H1 (cell line): ENCODE data around the gene AHDC1. TPM values are rescaled to one million over a fixed set of nuclear protein-coding genes. Genes with fewer than 3 reads are reported as not detected.
"Not testable (repeated sequence)": the region's sequence is repeated elsewhere in the genome, so short reads cannot be mapped to it uniquely, and the experiment has no call there.

Source experiments
- CTCF ChIA-PET: fragments of 300-600 bp; sonication (Branson Sonifier 250); formaldehyde crosslinking; loops from one replicate; lab custom pipeline; 2021; ENCODE audit not compliant: partially characterized antibody; lab: Charles Lee
- POLR2A ChIA-PET: fragments of 300-600 bp; sonication (Branson Sonifier 250); formaldehyde crosslinking; loops from one replicate; lab custom pipeline; 2021; ENCODE audit warnings: inconsistent platforms; ENCODE audit not compliant: partially characterized antibody; lab: Charles Lee
- DNase-seq, 2 experiments: peaks; one replicate each; pipeline versions ENCODE4 v3.0.0 to v3.0.0-alpha.2; 2010 to 2022; ENCODE audit warnings: low spot score in 2 of 2, low read depth in 1 of 2, mixed read lengths in 1 of 2
- FAIRE-seq: peaks from 2 replicates; lab custom pipeline; 2011; peaks lifted over from hg19 to GRCh38; lab: Jason Lieb, UNC
- H2AFZ ChIP-seq: 2 replicates; pipeline ENCODE4 v1.8.1; 2012; ENCODE audit warnings: low read length, inconsistent platforms
- H2AK5ac ChIP-seq: 2 replicates; pipeline ENCODE4 v1.6.1; 2013; ENCODE audit warnings: low read depth, low read length
- H2BK120ac ChIP-seq: replicated peaks from 2 replicates; pipeline ENCODE3; 2013; ENCODE audit warnings: low read depth, low read length, inconsistent platforms
- H2BK12ac ChIP-seq: 2 replicates; pipeline ENCODE4 v1.6.1; 2013; ENCODE audit warnings: low read depth, low read length
- H2BK15ac ChIP-seq: 2 replicates; pipeline ENCODE4 v1.6.1; 2013; ENCODE audit warnings: low read length
- H2BK20ac ChIP-seq: 2 replicates; pipeline ENCODE4 v1.6.1; 2013; ENCODE audit warnings: low read length
- H2BK5ac ChIP-seq: 2 replicates; pipeline ENCODE4 v1.6.1; 2013; ENCODE audit warnings: low read depth, low read length
- H3K14ac ChIP-seq: 2 replicates; pipeline ENCODE4 v1.6.1; 2013; ENCODE audit warnings: inconsistent platforms; ENCODE audit not compliant: insufficient read length
- H3K18ac ChIP-seq: 2 replicates; pipeline ENCODE4 v1.6.1; 2013; ENCODE audit warnings: low read length; ENCODE audit errors: extremely low read depth
- H3K23ac ChIP-seq: 2 replicates; pipeline ENCODE4 v1.6.1; 2013; ENCODE audit warnings: inconsistent platforms; ENCODE audit not compliant: insufficient read length
- H3K23me2 ChIP-seq: 2 replicates; pipeline ENCODE4 v1.6.1; 2013; ENCODE audit warnings: low read depth, low read length
- H3K27ac ChIP-seq: 2 replicates; pipeline ENCODE4 v1.6.1; 2011; ENCODE audit warnings: low read depth, low read length, inconsistent platforms
- H3K27me3 ChIP-seq, 4 experiments: replicated peaks in 1 of 4; 1 replicate in 1 of 4; 2 replicates in 3 of 4; pipeline versions ENCODE4 v1.6.1 to v1.8.1; 2011 to 2013; ENCODE audit warnings: low read length in 3 of 4, mild to moderate bottlenecking in 3 of 4, inconsistent platforms in 2 of 4, mixed read lengths in 2 of 4, moderate library complexity in 1 of 4; ENCODE audit not compliant: control insufficient read depth in 3 of 4, insufficient read depth in 3 of 4; ENCODE audit errors: extremely low read depth in 1 of 4
- H3K36me3 ChIP-seq, 4 experiments: 2 replicates each; pipeline versions ENCODE4 v1.6.1 to v1.8.1; 2011 to 2013; ENCODE audit warnings: mild to moderate bottlenecking in 4 of 4, low read length in 3 of 4, moderate library complexity in 2 of 4, control low read depth in 1 of 4, inconsistent platforms in 1 of 4; ENCODE audit not compliant: insufficient read depth in 4 of 4, control insufficient read depth in 2 of 4
- H3K4ac ChIP-seq: replicated peaks from 2 replicates; pipeline ENCODE3; 2013; ENCODE audit warnings: low read length, low read depth, mixed read lengths, inconsistent platforms; ENCODE audit not compliant: insufficient read length
- H3K4me1 ChIP-seq, 4 experiments: replicated peaks in 1 of 4; 1 replicate in 1 of 4; 2 replicates in 3 of 4; pipeline versions ENCODE4 v1.6.1 to v1.8.1; 2011 to 2013; ENCODE audit warnings: low read length in 3 of 4, inconsistent platforms in 2 of 4, mixed read lengths in 1 of 4; ENCODE audit not compliant: insufficient read depth in 4 of 4, control insufficient read depth in 3 of 4
- H3K4me2 ChIP-seq, 2 experiments: 2 replicates each; pipeline versions ENCODE4 v1.6.1 to v1.8.1; 2011 to 2013; ENCODE audit warnings: low read depth in 2 of 2, low read length in 2 of 2, control low read depth in 1 of 2, inconsistent platforms in 1 of 2, mild to moderate bottlenecking in 1 of 2; ENCODE audit not compliant: insufficient read depth in 1 of 2
- H3K4me3 ChIP-seq, 4 experiments: fragments of 200-600, 300-600 bp in 1 of 4; sonication (generic), shearing (Covaris generic), sonication (Bioruptor Twin) in 1 of 4; 2 replicates each; pipeline versions ENCODE4 v1.5.1 to v1.8.1; 2011 to 2016; ENCODE audit warnings: low read length in 4 of 4, low read depth in 3 of 4, control low read depth in 2 of 4, inconsistent platforms in 2 of 4, mild to moderate bottlenecking in 2 of 4, mixed read lengths in 1 of 4, moderate library complexity in 1 of 4; ENCODE audit not compliant: insufficient read depth in 2 of 4; ENCODE audit errors: extremely low read depth in 1 of 4
- H3K56ac ChIP-seq: replicated peaks from 2 replicates; pipeline ENCODE3; 2013; ENCODE audit warnings: low read depth, mild to moderate bottlenecking, mixed read lengths, low read length, inconsistent platforms; ENCODE audit not compliant: insufficient read length
- H3K79me1 ChIP-seq: 2 replicates; pipeline ENCODE4 v1.6.1; 2013; ENCODE audit warnings: low read depth, low read length, control low read depth
- H3K79me2 ChIP-seq, 2 experiments: 2 replicates each; pipeline versions ENCODE4 v1.6.1 to v1.8.1; 2012 to 2013; ENCODE audit warnings: low read length in 2 of 2, mild to moderate bottlenecking in 2 of 2, inconsistent platforms in 1 of 2; ENCODE audit not compliant: insufficient read depth in 2 of 2, control insufficient read depth in 1 of 2
- H3K9ac ChIP-seq, 4 experiments: replicated peaks in 1 of 4; 1 replicate in 1 of 4; 2 replicates in 3 of 4; pipeline versions ENCODE4 v1.6.1 to v1.8.1; 2011 to 2013; ENCODE audit warnings: low read depth in 3 of 4, low read length in 3 of 4, control low read depth in 2 of 4, mild to moderate bottlenecking in 2 of 4, moderate library complexity in 2 of 4, inconsistent platforms in 1 of 4; ENCODE audit errors: extremely low read depth in 1 of 4
- H3K9me3 ChIP-seq, 2 experiments: 2 replicates each; pipeline versions ENCODE4 v1.6.1 to v1.8.1; 2012 to 2013; ENCODE audit warnings: mild to moderate bottlenecking in 2 of 2, moderate library complexity in 2 of 2, control low read depth in 1 of 2, inconsistent platforms in 1 of 2, low read depth in 1 of 2, low read length in 1 of 2, mixed read lengths in 1 of 2; ENCODE audit not compliant: insufficient read depth in 2 of 2
- H4K20me1 ChIP-seq, 2 experiments: replicated peaks in 1 of 2; 2 replicates each; pipeline versions ENCODE3 to v1.8.1; 2011 to 2013; ENCODE audit warnings: inconsistent platforms in 2 of 2, low read length in 2 of 2, mild to moderate bottlenecking in 1 of 2; ENCODE audit not compliant: insufficient read depth in 2 of 2, control insufficient read depth in 1 of 2
- H4K5ac ChIP-seq: 2 replicates; pipeline ENCODE4 v1.6.1; 2013; ENCODE audit warnings: low read length, low read depth, mixed read lengths, inconsistent platforms; ENCODE audit not compliant: insufficient read length
- H4K8ac ChIP-seq: 2 replicates; pipeline ENCODE4 v1.8.0; 2013; ENCODE audit warnings: mild to moderate bottlenecking, moderate library complexity, low read length, inconsistent platforms; ENCODE audit not compliant: insufficient read depth; ENCODE audit errors: extremely low read depth
- H4K91ac ChIP-seq: replicated peaks from 2 replicates; pipeline ENCODE3; 2013; ENCODE audit warnings: low read length, mixed read lengths, inconsistent platforms; ENCODE audit not compliant: insufficient read length
- WGBS, 2 experiments: shearing (Covaris generic) in 1 of 2; methylation state at CpG; one replicate each; pipeline versions ENCODE4 v1.1.6 to v1.1.7; 2013 to 2015; ENCODE audit warnings: low lambda C conversion rate in 2 of 2, mixed read lengths in 2 of 2, inconsistent platforms in 1 of 2, low coverage in 1 of 2, missing lambda C conversion rate in 1 of 2; ENCODE audit not compliant: insufficient replicate concordance in 2 of 2, insufficient coverage in 1 of 2, insufficient read length in 1 of 2; ENCODE audit errors: extremely low coverage in 1 of 2, missing lambda C conversion rate in 1 of 2; 5-methylcytosine and 5-hydroxymethylcytosine counted together
- polyA plus RNA-seq, 7 experiments: library from polyadenylated mRNA; depleted of rRNA in 3 of 7; stranded (reverse) in 5 of 7; unstranded in 2 of 7; fragments of >200 nt in 5 of 7; fragments of 200-250 nt in 2 of 7; gene quantifications; 1 replicate in 5 of 7; 2 replicates in 1 of 7; 4 replicates in 1 of 7; pipeline versions ENCODE4 v1.2.1 to v1.2.3, GENCODE V29; 2011 to 2013; ENCODE audit warnings: missing spikeins in 2 of 7, mixed read lengths in 2 of 7
- total RNA-seq: library from RNA; stranded (reverse); fragmentation: NEBNext Ultra II Directional; extraction: Animal tissue kit (Norgen Biotek cat#: 25700); gene quantifications from 2 replicates; pipeline ENCODE4 v1.2.1, GENCODE V29; 2021

The AHDC1 gene
- total and polyA plus RNA-seq, 2 of the 8 experiments (the other 6 are each of a cell fraction or from before 2014, with no cell fraction given): 4.4 to 35.1 TPM

GRCh38 chr1:27640514-27640913 is 36.6 kb upstream of the AHDC1 start:
- H4K8ac ChIP-seq, H3K79me1 ChIP-seq, H3K27me3 ChIP-seq, H4K20me1 ChIP-seq, H3K14ac ChIP-seq, H3K4me3 ChIP-seq, H3K36me3 ChIP-seq, H2BK5ac ChIP-seq, H3K4me1 ChIP-seq, H4K5ac ChIP-seq, H3K9me3 ChIP-seq, H3K56ac ChIP-seq, DNase-seq, H3K27ac ChIP-seq, H3K18ac ChIP-seq, H3K79me2 ChIP-seq, H2BK120ac ChIP-seq, H2BK15ac ChIP-seq, H2BK20ac ChIP-seq, FAIRE-seq, H2BK12ac ChIP-seq, H3K9ac ChIP-seq, H2AK5ac ChIP-seq, H3K23ac ChIP-seq, H3K4me2 ChIP-seq, H2AFZ ChIP-seq, H3K4ac ChIP-seq, H3K23me2 ChIP-seq, H4K91ac ChIP-seq: not testable (repeated sequence)
- 91% methylated on average over 9 of the region's 9 CpGs; no CpG with 5 or more reads in 1 of the 2 experiments for WGBS, 2 experiments
- CTCF ChIA-PET: interaction anchor here (0.6 to 4.2 kb wide), 10 partner anchors 11 to 346 kb away, joined by 3 to 20 read pairs (median 4); no protein-coding TSS in a partner anchor
- POLR2A ChIA-PET: interaction anchor here (0.8 kb wide), 1 partner anchor 16 kb away, joined by 3 read pairs; no protein-coding TSS in a partner anchor
